Upper lobe of right lung (tissue), 1 donor: ENCODE data around the gene MEGF11. TPM values are rescaled to one million over a fixed set of nuclear protein-coding genes. Genes with fewer than 3 reads are reported as not detected.
A peak's percentile ranks its signal among the peaks of the same experiment; 100 is the strongest.

ENCODE experiments used
- ATAC-seq: fragments of 200-7000 bp; cut with Tn5 transposase; one replicate; pipeline ENCODE4 v1.9.1; 2020; ENCODE audit warnings: mild to moderate bottlenecking, moderate library complexity
- DNase-seq: peaks from one replicate; pipeline ENCODE4 v3.0.0-alpha.2; 2020
- H3K27ac ChIP-seq: fragments of 200-600 bp; one replicate; pipeline ENCODE4 v1.8.0; 2022
- H3K27me3 ChIP-seq: fragments of 200-600 bp; one replicate; pipeline ENCODE4 v1.8.0; 2022; ENCODE audit warnings: mild to moderate bottlenecking
- H3K36me3 ChIP-seq: fragments of 200-600 bp; one replicate; pipeline ENCODE4 v1.8.0; 2022
- H3K4me1 ChIP-seq: fragments of 200-600 bp; one replicate; pipeline ENCODE4 v1.8.0; 2022
- H3K4me3 ChIP-seq: fragments of 200-600 bp; one replicate; pipeline ENCODE4 v1.8.0; 2022; ENCODE audit warnings: mild to moderate bottlenecking
- H3K9me3 ChIP-seq: fragments of 200-600 bp; one replicate; pipeline ENCODE4 v1.8.0; 2022
- CTCF ChIP-seq: fragments of 200-600 bp; IDR thresholded peaks from one replicate; pipeline ENCODE4 v1.8.0; 2022; ENCODE audit warnings: antibody characterized with exemption
- intact Hi-C: fragments of 100-400 bp; cut with DNase I; formaldehyde crosslinking; loops from one replicate; pipeline ENCODE4 v1.11.0; 2022
- total RNA-seq: library from RNA; stranded (reverse); fragmentation: NEBNext Ultra II Directional; extraction: Animal tissue kit (Norgen Biotek cat#: 25700); gene quantifications from one replicate; pipeline ENCODE4 v1.2.1, GENCODE V29; 2021
- donor health status: DM: no; HTN: yes; CAD: no; lungs with severe emphysema.

MEGF11 gene
- total RNA-seq, 1 donor from 2014 or later, result 3.0 TPM

- DNase-seq (no peak), ATAC-seq (no peak)
- TF ChIP-seq CTCF, result no peak
- Histone ChIP-seq H3K4me1 (peaks cover 3% of the 10 kb centered on the region), H3K36me3 (no peaks in the 10 kb centered on the region), H3K4me3 (no peak overlapping the region), H3K27me3 (no peaks in the 10 kb centered on the region), H3K9me3 (no peaks in the 10 kb centered on the region), H3K27ac (no peak overlapping the region)
- intact Hi-C loops, result no loop called here
These were observed 120.2 kb downstream of the MEGF11 start for GRCh38 chr15:66133247-66133885.

GRCh38 chr15:66132251-66132816 lies 121.2 kb downstream of the MEGF11 start:
- intact Hi-C loops, result no loop called here
- ATAC-seq, result no peak
- Histone ChIP-seq H3K9me3 (no peaks in the 10 kb centered on the region), H3K27me3 (no peaks in the 10 kb centered on the region), H3K4me3 (no peak overlapping the region), H3K36me3 (no peaks in the 10 kb centered on the region), H3K27ac (no peak overlapping the region), H3K4me1 (peaks cover 3% of the 10 kb centered on the region)
- TF ChIP-seq CTCF, result no peak
- no peak for DNase-seq

DNA sequence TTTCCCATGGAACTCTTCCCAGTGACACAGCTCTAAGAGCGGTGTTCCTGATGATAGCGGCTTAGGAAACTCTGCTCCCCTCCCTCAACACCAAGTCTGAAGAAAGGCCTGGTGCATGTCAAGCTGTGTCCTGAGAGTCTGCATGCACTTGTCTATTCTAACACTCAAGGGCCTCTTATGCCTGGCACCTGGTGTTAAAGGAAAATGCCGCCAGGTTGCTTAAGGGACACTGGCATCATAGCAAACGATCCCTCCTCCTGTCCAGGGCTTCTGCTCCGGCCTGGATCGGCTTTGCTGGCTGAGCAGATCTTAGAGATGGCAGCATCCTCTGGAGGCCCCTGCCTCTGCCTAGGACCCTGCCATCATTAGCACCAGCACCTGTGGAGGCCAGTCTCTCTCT lies 121.7 kb downstream of the MEGF11 start:
- Histone ChIP-seq H3K36me3 (no peaks in the 10 kb centered on the region), H3K9me3 (no peaks in the 10 kb centered on the region), H3K27me3 (no peaks in the 10 kb centered on the region), H3K27ac (no peak overlapping the region), H3K4me3 (no peak overlapping the region), H3K4me1 (peaks cover 3% of the 10 kb centered on the region)
- peak; percentile 43 for ATAC-seq
- DNase-seq, result no peak
- TF ChIP-seq CTCF, result no peak
- intact Hi-C loops, result no loop called here

- Histone ChIP-seq H3K9me3 (no peaks in the 10 kb centered on the region), H3K27ac (no peak overlapping the region), H3K4me3 (no peak overlapping the region), H3K4me1 (peaks cover 3% of the 10 kb centered on the region), H3K27me3 (no peaks in the 10 kb centered on the region), H3K36me3 (no peaks in the 10 kb centered on the region)
- no peak for TF ChIP-seq CTCF
- intact Hi-C loops, result no loop called here
- DNase-seq (no peak), ATAC-seq (peak; percentile 62)
These were observed 122.3 kb downstream of the MEGF11 start for GRCh38 chr15:66131200-66131599.

- Histone ChIP-seq H3K4me1 (peaks cover 3% of the 10 kb centered on the region), H3K36me3 (no peaks in the 10 kb centered on the region), H3K9me3 (no peaks in the 10 kb centered on the region), H3K4me3 (no peak overlapping the region), H3K27ac (no peak overlapping the region), H3K27me3 (no peaks in the 10 kb centered on the region)
- no peak for ATAC-seq
- intact Hi-C loops, result no loop called here
- no peak for TF ChIP-seq CTCF
- DNase-seq, result no peak
These were observed 123.0 kb downstream of the MEGF11 start for GRCh38 chr15:66130496-66131034.
